GM18511 (cell line): ENCODE measurements around the gene LRRC1.

Experiments
- ATAC-seq: cut with Tn5 transposase; IDR thresholded peaks from one replicate; pipeline ENCODE4 v1.9.1; 2021; ENCODE audit warnings: mild to moderate bottlenecking, moderate library complexity; ENCODE audit not compliant: unreplicated experiment

LRRC1 gene

DNA sequence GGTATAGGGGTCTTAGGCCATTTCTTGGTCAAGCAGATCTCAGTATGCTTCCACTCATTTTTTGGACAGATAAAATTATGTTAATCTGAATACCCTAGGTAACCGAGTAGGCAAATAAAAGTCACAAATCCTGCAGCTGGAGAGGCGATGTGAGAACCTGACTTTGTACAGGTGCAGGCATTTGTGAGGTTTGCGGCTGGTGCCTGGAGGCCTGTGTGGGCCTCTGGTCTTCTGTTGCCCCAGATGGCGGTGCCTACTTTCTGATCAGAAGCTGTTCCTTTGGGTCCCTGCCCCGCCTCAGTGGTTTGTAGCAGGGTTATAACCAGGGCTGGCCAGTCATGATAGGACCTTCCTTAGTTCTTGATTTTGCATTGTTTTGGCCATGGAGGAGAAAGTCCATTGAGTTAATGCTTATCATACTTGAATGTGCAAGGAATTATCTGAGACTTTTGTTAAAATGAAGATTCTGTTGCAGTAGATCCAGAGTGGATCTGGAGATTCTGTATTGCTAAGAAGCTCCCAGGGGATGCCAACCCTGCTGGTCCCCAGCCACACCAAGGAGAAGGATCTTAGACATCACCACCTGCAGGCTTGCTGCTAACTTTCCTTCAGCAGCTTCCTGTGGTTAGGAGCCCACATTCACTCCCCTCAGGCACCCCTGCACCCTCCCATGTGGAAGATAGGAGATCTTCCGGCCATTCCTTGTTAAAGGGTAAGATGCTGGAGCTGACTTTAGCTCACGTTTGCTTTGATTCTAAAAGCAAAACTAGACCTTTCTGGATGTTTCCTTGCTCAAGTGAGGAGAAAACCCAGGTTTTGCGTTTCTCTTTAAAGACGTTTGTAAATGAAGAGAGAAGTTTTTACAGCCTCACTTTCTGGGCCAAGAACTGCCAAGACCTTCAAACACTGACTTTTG lies 50.7 kb downstream of the LRRC1 start:
- ATAC-seq, result no peak

DNA sequence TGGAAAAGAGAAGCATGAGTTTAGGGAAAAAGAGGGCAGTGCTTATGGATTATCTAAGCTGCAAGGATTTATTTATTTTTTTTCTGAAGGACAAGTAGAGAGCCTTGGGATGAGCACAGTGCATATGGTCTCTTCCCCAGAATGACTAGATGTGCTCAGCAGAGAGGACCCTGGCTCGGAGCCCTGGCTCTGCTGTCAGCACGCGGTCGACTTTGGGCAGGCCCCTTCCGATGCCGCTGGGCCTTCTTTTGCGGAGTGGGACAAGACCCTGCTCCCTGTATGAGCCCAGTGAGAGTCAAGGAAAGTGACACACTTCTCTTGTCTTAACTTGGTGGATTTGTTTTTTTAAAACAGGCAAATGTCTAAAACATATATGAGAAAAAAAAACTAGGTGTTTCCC lies 51.4 kb downstream of the LRRC1 start:
- no peak for ATAC-seq

DNA sequence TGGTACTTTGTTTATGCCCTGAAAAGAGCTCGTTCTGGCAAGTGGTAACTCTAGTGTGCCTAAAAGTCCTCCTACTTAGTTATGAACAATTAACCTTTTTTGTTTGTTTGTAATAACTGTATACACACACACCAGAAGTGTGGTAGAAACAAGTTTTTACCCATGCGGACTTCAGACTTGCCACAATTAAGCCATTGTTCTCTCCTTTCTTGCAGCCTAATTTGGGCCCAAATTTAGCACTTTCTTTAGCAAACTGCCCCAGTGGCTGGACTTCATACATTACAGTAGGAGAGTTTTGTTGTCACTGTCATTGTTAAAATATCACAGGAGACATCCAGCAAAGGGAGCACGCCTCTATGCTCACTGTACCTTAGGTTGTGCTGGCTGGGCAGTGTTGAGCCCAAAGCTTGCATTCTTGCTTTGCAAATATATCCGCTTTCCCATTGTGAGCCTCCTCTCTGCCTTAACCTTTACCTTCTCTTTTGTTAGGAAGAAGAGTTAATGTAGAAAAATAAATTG lies 53.0 kb downstream of the LRRC1 start:
- ATAC-seq, result no peak

DNA sequence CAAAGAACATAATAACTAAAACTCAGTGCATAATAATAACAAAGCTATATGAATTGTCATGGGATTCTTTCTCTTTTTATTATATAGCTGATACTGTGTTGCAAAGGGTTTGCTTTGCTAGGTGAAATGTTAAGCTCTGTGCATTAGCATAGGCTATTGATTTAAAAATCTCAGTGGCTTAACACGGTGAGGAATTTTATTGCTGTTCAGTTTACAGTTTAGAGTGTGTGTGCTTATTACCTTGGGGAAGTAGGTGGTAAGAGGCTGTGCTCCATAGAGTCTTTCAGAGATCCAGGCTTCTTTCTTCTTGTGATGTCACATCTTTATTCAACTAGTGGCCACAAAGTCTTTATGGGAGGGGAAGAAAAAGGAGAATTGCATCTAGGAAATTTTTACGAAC lies 55.7 kb downstream of the LRRC1 start:
- no peak for ATAC-seq

DNA sequence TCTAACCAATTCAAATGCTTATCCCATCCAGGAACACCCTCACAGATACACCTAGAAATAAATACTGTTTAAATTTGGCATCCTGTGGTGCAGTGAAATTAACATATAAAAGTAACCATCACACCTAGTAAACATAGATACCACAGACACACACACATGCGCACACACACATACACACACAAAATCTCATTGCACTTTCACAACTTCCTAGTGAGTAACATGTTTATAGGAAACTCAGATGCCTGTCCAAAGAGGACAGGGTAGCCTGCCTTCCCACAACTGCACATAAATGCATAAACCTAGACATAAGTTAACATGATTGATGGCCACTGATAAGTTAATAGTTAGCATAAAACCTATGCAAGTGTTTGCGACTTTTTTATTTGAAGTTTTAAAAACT lies 56.8 kb downstream of the LRRC1 start:
- no peak for ATAC-seq

DNA sequence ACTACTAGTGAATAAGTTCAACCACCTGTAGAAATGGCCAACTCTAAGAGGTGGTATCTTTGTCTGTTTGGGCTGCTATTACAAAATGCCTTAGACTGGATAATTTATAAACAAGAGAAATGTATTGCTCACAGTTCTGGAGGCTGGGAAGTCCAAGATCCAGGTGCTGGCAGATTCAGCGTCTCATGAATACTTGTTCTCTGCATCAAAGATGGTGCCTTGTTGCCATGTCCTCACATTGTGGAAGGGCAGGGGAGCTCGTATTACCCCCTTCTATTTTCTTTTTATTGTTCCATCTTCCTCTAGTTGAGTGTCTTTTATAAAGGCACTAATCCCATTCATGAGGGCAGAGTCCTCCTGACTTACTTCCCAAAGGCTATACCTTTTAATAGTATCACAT lies 58.0 kb downstream of the LRRC1 start:
- no peak for ATAC-seq

DNA sequence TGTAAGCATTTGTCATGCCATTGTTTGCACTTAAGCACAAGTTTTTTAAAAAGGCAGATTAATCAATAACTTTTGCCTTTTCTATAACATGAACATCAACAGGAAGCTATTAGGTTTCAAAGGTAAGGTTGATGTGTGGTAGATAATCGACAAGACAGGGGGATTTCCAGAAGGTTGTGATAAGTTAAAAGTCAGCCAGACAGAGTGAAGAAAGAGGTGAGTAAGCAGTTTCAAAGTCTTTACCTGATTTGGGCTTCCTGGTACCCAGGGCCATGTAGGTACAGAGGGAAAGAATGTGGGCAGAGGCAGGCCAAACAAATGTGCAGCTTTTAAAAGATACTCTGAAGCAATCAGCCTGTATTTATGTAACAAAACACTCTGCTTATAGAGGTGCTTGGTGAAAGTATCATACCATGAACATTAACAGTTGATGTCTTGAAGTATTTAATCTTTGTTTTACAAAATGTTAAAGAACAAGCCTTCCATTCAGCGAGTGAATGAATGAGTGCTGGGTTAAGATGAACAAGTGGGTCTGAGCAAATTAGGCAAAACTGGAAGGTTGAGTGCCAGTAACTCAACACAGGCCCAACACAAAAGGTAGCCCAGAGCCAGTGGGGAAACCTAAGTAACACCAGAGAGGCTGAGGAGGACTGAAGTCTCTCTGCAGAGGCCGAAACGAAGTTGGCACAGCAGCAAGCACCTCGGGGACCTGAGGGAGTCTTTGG lies 60.2 kb downstream of the LRRC1 start:
- ATAC-seq, result peak; percentile 97

DNA sequence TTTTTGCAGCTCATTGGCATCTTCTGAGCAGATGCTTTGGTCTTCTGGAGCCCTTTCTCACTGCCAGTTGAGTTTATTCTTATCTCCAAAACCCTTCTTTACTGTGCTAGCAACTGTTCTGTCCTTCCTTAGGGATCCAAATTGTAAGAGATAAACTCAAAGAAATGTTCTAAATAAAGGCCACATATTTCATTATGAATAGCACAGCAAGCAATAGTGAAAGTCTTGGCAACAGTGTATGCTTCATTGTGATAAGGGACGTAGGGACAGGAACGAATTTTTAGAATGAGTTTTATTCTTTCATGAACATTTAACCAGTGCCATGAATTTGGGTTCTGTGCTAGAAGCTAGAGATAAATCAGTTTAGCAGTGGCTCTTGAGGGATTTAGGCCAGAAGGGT lies 61.1 kb downstream of the LRRC1 start:
- no peak for ATAC-seq

DNA sequence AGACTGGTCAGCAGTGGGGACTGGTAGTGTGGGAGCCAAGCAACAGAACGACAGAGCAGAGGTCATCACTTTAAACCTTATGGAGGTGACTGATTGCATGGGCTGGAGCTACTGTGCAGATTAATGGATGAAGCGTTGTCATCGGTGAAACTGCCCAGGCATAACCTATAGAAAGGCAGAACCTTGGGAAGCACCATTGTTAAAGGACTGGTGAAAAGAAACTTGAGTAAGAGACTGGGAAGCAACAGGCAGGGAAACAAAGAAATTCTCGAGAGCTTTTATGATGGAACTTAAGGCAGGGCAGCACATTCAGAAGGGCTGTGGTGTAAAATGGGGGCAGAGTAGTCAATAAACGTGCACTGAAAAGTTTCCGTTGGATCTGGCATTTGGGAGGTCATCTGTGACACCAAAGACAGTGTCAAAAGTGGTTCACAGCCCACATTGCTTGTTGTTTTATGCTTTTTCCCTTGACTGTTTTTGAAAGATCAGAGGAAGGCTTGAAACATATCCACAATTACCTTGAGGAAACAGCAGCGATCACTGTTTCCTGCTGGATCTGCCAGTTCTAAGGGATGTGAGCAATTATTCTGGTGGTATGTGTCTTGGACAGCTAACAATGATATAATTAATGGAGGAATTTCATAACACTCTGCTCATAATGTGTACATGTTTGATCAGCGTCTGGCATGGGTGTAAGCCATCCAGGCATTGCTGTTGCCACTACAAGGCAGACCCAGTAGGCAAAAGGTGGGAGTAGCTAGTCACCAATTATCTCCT lies 62.7 kb downstream of the LRRC1 start:
- no peak for ATAC-seq

DNA sequence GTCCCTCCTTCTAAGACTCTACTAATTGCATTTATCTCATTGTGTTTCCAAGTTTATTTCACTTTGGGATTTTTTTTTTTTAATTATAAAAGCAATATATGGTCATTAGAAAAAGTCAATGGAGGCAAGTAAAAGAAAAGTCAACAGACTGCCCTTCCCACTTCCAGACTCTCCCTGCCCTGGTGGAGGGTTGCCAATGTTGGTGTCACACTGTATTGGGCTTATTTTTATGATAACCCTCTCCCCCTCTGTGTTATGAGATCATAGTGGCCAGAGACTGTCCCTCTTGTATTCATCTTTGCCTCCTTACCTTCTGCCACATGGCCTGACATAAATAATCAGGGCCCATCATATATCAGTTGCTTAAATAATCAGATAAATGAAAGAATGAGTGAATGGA lies 63.4 kb downstream of the LRRC1 start:
- ATAC-seq, result no peak

DNA sequence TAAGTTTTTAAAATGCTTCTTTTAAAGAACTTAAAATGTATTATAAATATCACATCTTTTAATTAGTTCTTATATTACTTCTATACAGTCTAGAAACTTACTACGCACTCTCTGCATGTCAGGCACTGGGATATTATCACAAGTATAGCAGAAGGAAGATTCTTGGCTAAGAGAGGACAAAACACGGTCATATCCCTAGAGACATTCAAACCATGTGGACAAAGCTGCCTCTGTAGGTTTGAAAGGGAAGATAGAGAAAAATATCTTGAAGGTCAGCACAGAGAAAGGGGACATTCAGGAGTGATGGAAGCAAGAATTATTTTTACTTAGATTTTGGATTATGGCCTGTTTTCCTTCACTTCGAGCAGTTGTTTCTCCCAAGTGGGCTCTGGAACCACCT lies 64.1 kb downstream of the LRRC1 start:
- ATAC-seq, result no peak

DNA sequence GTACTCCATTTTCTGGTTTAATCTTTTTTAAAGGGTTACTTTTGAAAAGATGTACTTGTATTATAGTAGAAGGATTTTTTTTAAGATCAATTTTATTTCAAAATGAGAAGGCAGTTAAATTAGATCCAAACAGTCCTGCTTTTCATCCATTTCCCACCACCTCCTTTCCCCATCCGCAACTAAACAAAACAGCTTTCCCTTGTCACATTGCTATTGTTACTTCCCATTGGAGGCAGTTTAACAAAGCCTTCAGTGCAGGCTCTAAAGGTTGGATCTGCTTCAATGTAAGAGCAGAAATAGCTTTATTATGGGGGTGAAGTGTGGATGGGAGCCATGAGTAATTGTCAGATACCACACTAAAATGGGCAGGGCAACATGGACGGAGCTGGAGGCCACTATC lies 65.7 kb downstream of the LRRC1 start:
- no peak for ATAC-seq

DNA sequence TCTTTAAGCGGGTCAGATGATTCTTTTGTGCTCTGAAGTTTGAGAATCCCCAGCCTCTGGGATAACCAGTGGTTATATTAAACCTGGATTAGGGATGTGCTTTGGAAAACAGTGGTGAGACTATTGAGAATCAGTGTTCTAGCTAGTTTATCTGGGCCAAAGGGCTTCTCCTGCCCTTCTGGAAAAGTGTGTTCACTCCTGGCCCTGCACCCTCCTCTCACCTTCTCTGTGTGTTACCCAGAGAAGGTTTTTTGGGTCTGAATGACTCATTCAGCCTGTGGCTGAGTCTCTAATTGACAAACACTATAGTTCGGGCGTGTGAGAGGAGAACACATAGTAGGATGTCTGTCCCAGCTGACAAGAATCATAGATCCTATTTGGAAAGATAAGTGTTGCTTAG lies 66.7 kb downstream of the LRRC1 start:
- peak; percentile 61 for ATAC-seq

DNA sequence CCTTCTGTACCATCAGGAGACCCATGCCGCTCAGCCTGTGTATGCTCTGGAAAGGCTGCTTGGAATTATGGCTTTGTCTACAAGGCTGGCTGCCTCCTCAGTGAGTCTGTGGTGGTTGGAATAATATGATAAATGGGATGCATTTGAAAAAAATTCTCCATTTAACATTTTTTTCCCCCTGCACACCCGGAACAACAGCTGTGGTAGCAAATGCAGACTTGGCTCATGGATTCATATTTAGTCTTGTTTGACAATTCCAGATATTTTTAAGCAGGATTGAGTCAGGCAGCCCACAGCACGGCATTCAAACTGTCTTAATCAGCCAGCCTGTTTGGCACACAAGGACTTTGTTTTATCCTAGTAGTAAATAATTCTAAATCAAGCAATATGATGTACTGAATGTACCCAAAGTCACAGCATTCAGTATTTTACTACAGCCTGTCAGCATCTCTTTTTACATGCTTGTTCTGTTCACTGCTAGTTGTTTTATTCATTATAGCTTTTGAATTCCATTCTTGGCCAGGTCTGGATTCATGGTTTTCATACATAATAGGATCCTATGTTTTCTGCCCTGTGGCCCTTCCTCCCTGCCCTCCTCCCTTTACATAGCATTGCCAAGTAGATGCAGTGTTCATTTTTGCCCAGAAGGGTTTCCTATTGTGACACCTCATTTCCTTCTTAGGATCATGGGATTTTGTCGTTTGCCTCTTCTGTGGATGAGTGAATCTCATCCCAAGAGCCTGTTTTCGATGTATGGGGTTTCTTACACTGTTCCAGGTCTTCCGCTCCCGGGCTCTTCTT lies 68.1 kb downstream of the LRRC1 start:
- ATAC-seq, result no peak

DNA sequence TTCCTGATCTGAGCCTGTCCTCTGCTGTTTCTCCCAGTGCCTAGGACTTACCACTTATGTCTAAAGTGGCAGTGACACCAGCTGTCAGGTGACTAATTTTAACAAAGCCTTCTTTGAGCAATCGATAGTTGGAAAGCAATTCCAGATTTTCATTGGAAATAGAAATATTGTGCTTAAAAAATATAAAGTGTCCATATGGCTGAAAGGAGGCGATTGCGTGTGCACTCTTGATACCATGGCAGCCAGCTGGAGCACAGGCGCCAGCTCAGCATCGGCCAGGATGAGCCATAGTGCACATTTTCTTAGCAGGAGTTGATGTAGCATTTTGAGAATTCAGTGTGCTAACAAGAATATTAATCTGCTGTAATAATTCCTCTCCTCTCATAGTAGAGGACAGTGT lies 70.0 kb downstream of the LRRC1 start:
- ATAC-seq, result no peak

DNA sequence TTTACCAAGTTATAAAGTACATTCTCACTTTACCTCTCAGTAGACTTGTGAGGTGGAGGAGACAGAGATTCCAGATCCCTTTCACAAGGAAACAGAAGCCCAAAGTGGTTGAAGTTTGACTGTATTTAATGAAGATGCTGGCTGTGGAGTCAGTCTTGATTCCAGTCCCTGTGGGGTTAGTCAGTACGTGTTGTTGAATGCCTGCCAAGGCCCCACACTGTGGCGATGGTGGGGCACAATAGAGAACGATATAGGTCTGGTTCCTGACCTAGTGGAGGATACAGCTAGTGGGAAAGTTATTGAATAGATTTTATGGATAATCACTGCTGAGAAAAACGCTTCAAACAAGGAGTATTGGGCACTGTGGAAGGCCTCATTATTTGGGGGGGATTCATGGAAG lies 71.4 kb downstream of the LRRC1 start:
- ATAC-seq, result no peak

DNA sequence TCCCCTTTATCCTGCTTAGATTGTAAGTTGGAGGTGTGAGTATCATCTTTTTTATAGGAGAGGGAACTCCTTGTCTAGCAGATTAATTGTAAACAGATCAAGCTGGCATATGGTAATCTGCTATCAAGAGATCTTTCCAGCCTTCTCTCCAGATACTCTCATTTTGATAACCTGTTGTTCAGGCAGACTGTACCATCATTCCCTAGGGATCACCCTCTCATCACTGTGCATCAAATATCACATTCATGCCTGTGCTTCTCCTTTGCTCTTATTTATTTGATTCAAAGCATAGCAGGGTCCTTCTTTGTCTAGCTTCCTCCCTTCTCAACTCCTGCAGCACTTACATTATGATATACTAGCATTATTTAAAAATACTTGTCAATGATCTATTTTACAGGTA lies 73.8 kb downstream of the LRRC1 start:
- ATAC-seq, result no peak

DNA sequence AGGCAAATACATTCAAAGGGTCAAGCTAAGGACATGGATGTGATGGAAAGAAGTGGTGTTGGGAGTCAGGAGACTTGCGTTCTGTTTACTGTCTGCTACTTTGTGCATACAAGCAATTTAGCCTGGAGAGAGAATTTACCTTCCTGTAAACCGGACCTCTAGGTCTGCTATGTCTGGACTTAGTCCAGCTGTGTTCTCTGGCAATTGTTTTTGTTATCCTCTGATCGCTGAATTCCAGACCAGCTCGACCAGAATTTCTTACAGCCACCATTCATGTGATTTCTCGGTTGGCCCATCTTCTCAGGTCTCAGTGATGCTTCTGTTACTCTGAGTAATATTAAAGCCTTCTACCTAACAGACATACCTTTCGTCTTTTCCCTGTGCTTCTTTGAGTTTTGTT lies 75.2 kb downstream of the LRRC1 start:
- ATAC-seq, result no peak

DNA sequence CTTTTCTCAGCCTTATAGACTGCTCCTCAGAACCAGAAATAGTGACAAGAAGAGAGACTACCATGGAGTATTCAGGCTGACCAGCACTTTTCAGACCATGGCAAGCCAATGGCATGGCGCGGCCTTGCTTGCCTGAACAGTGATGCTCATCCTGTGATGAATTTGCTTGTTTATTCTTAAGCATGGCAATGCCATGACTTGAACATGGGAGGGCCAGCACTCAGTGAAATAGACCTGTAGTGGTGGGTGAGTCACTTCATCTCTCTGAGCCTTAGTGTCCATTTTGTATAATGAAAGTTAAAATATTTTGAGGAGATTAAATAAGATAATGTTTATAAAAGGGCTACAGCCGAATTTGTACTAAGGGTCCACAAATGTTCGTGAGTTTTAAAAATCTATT lies 79.1 kb downstream of the LRRC1 start:
- no peak for ATAC-seq

DNA sequence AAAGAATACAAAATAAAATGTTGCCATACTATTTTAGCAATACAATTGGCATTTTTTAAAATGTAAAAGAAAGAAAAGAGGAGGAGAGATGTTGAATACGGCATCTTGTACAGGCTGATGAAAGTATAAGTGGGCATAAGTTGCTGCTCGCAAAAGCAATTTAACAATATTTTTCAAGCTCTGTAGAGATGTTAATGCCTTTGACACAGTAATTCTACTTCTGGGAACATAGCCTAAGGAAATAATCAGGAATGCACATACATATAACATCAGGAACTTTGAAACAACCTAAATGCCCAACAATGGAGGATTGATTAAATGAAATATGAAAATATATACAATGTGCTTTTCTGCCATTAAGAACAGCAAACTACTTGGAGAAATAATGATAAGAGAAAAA lies 80.2 kb downstream of the LRRC1 start:
- no peak for ATAC-seq

DNA sequence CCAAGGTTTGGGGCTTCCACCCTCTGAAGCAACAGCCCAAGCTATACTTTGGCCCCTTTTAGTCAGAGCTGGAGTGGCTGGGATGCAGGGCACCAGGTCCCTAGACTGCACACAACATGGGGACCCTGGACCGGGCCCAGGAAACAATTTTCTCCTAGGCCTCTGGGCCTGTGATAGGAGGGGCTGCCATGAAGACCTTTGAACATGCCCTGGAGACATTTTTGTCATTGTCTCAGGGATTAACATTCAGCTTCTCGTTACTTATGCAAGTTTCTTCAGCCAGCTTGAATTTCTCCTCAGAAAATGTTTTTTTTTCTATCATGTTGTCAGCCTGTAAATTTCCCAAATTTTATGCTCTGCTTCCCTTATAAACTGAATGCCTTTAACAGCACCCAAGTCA lies 82.3 kb downstream of the LRRC1 start:
- no peak for ATAC-seq
